Heart right ventricle (tissue), 16 donors: ENCODE data around the gene MACROH2A1. TPM values are rescaled to one million over a fixed set of nuclear protein-coding genes. Genes with fewer than 3 reads are reported as not detected.

Source experiments
- ATAC-seq, 8 donors: fragments of 200-7000 bp; cut with Tn5 transposase; one replicate each; pipeline ENCODE4 v1.9.1; 2020; ENCODE audit warnings: mild to moderate bottlenecking in 8 of 8, moderate library complexity in 8 of 8, moderate number of reproducible peaks in 1 of 8
- DNase-seq, 2 donors: peaks; one replicate each; pipeline ENCODE4 v3.0.0-alpha.2; 2020
- H3K27ac ChIP-seq, 10 donors: fragments of 200-600 bp; sonication (generic) in 2 of 10; one replicate each; pipeline versions ENCODE4 v1.5.0 to v1.8.0; 2020 to 2022; ENCODE audit warnings: mild to moderate bottlenecking in 3 of 10
- H3K27me3 ChIP-seq, 7 donors: fragments of 200-600 bp; one replicate each; pipeline ENCODE4 v1.8.0; 2021 to 2022; ENCODE audit warnings: mild to moderate bottlenecking in 2 of 7
- H3K36me3 ChIP-seq, 9 donors: fragments of 200-600 bp; sonication (generic) in 1 of 9; one replicate each; pipeline versions ENCODE4 v1.5.0 to v1.8.0; 2020 to 2022; ENCODE audit warnings: mild to moderate bottlenecking in 2 of 9
- H3K4me1 ChIP-seq, 9 donors: fragments of 200-600 bp; sonication (generic) in 1 of 9; one replicate each; pipeline versions ENCODE4 v1.5.0 to v1.8.0; 2020 to 2022; ENCODE audit warnings: mild to moderate bottlenecking in 4 of 9
- H3K4me3 ChIP-seq, 10 donors: fragments of 200-600 bp; sonication (generic) in 2 of 10; one replicate each; pipeline versions ENCODE4 v1.5.0 to v1.8.0; 2020 to 2022; ENCODE audit warnings: mild to moderate bottlenecking in 7 of 10, moderate library complexity in 2 of 10
- H3K9me3 ChIP-seq, 11 donors: fragments of 200-600 bp in 10 of 11; sonication (generic) in 2 of 11; one replicate each; pipeline versions ENCODE4 v1.5.0 to v1.8.0; 2013 to 2022; ENCODE audit warnings: mild to moderate bottlenecking in 2 of 11, control low read depth in 1 of 11, moderate library complexity in 1 of 11
- WGBS, 2 donors: extraction: QIAGEN DNeasy Blood & Tissue Kit; methylation state at CpG; one replicate each; pipeline ENCODE4 v1.1.7; 2013; ENCODE audit warnings: inconsistent platforms in 1 of 2; 5-methylcytosine and 5-hydroxymethylcytosine counted together
- intact Hi-C, 10 donors: fragments of 100-400 bp; cut with DNase I; formaldehyde crosslinking; loops; one replicate each; pipeline versions ENCODE4 v1.11.1 to v1.14.2; 2022
- polyA plus RNA-seq, 2 donors: library from polyadenylated mRNA; stranded (reverse); fragments of 200-250 nt; gene quantifications; one replicate each; pipeline ENCODE4 v1.2.3, GENCODE V29; 2013
- total RNA-seq, 10 donors: library from RNA; stranded (reverse); fragmentation: NEBNext Ultra II Directional in 3 of 10; extraction: Animal tissue kit (Norgen Biotek cat#: 25700) in 3 of 10; gene quantifications; one replicate each; pipeline versions ENCODE4 v1.2.1 to v1.2.4, GENCODE V29; 2021 to 2023
- TF ChIP-seq, protein P1 (sequence below), 9 donors: fragments of 200-600 bp; sonication (generic) in 2 of 9; IDR thresholded peaks; one replicate each; pipeline versions ENCODE4 v1.5.0 to v1.8.0; 2021 to 2022; ENCODE audit warnings: antibody characterized with exemption in 9 of 9, mild to moderate bottlenecking in 5 of 9, moderate library complexity in 1 of 9
- donor health status: Arrhythmogenic right ventricular cardiomyopathy.
- donor health status: ischemic (EF 13 %, LVEDD 7.1; RV severe dilation, severe dysfunction).
- donor health status: healthy with polysubstance abuse.
- donor health status: DM: no; HTN: yes; CAD: no.
- donor health status: DM: no; HTN: no; CAD: no.
- donor health status: ischemic (EF 25% LVEDD 6.9; RV normal size, moderate dysfunction).
- donor health status: ischemic (EF 25% LVEDD 5.7; RV mildly dilated, moderate dysfunction).
- donor health status: healthy.
- donor health status: DM: yes; HTN: yes; CAD: no.
- donor health status: Ischemic cardiomyopathy.
- donor health status: ischemic (EF 35%, LVEDD 5.7; RV mildly dilated, moderate dysfunction).
- donor health status: nonischemic (EF 11% LVEDD 7.7; RV severe dilation, severe dysfunction).
- donor health status: DM: yes; HTN: yes; CAD: no.
- donor health status: PGD.
- donor health status: ischemic (EF 29% LVEDD 5.4; RV normal size, mild dysfunction).
- donor health status: nonischemic (EF 23%, LVEDD 6.1; RV moderate dilation, normal function).

The MACROH2A1 gene
- total and polyA plus RNA-seq, 12 donors, result 80.0 to 152 (median 101) TPM

GRCh38 chr5:135326296-135327254 is 72.5 kb downstream of the MACROH2A1 start:
- no peak overlapping the region for H3K4me3 ChIP-seq
- ATAC-seq (peak in 1 of 8 donors; percentile 21), DNase-seq (no peak)
- no peaks in the 10 kb centered on the region for H3K27me3 ChIP-seq
- no peaks in the 10 kb centered on the region for H3K4me1 ChIP-seq
- WGBS, 2 donors, result 79 to 86% methylated on average over 48 of the region's 48 CpGs
- H3K27ac ChIP-seq, result no peak overlapping the region
- H3K36me3 ChIP-seq, result peaks cover 0 to 17% (median 0%) of the 10 kb centered on the region in 9 donors
- TF ChIP-seq, protein P1, sequence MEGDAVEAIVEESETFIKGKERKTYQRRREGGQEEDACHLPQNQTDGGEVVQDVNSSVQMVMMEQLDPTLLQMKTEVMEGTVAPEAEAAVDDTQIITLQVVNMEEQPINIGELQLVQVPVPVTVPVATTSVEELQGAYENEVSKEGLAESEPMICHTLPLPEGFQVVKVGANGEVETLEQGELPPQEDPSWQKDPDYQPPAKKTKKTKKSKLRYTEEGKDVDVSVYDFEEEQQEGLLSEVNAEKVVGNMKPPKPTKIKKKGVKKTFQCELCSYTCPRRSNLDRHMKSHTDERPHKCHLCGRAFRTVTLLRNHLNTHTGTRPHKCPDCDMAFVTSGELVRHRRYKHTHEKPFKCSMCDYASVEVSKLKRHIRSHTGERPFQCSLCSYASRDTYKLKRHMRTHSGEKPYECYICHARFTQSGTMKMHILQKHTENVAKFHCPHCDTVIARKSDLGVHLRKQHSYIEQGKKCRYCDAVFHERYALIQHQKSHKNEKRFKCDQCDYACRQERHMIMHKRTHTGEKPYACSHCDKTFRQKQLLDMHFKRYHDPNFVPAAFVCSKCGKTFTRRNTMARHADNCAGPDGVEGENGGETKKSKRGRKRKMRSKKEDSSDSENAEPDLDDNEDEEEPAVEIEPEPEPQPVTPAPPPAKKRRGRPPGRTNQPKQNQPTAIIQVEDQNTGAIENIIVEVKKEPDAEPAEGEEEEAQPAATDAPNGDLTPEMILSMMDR (IDR thresholded peaks at IDR 0.05), result no peak
- no peaks in the 10 kb centered on the region for H3K9me3 ChIP-seq
- intact Hi-C loops, result no loop called here

GRCh38 chr5:135324897-135325650 is 74.0 kb downstream of the MACROH2A1 start:
- intact Hi-C loops, result no loop called here
- DNase-seq, result no peak
- TF ChIP-seq, protein P1 (IDR thresholded peaks at IDR 0.05), result no peak

GRCh38 chr5:135324160-135324559 is 74.9 kb downstream of the MACROH2A1 start:
- 89 to 90% methylated on average over 8 of the region's 8 CpGs for WGBS, 2 donors

More at GRCh38 chr5:135324897-135325650, 74.0 kb downstream of the MACROH2A1 start:
- WGBS, 2 donors, result 88 to 92% methylated on average over 17 of the region's 17 CpGs
- no peak for ATAC-seq
- Histone ChIP-seq H3K9me3 (no peaks in the 10 kb centered on the region), H3K27ac (no peak overlapping the region), H3K36me3 (peaks cover 0 to 2% (median 0%) of the 10 kb centered on the region in 9 donors), H3K27me3 (no peaks in the 10 kb centered on the region), H3K4me3 (no peak overlapping the region), H3K4me1 (no peaks in the 10 kb centered on the region)

GRCh38 chr5:135323701-135324132 is 75.3 kb downstream of the MACROH2A1 start:
- Histone ChIP-seq H3K9me3 (no peaks in the 10 kb centered on the region), H3K4me3 (no peak overlapping the region), H3K27ac (no peak overlapping the region), H3K27me3 (no peaks in the 10 kb centered on the region), H3K4me1 (no peaks in the 10 kb centered on the region), H3K36me3 (no peaks in the 10 kb centered on the region)
- TF ChIP-seq, protein P1 (IDR thresholded peaks at IDR 0.05), result no peak
- DNase-seq, result no peak
- WGBS, 2 donors, result 91 to 93% methylated on average over 8 of the region's 8 CpGs
- intact Hi-C loops, result no loop called here
- no peak for ATAC-seq

More at GRCh38 chr5:135324160-135324559, 74.9 kb downstream of the MACROH2A1 start:
- TF ChIP-seq, protein P1 (IDR thresholded peaks at IDR 0.05), result no peak
- Histone ChIP-seq H3K9me3 (no peaks in the 10 kb centered on the region), H3K4me3 (no peak overlapping the region), H3K27ac (no peak overlapping the region), H3K27me3 (no peaks in the 10 kb centered on the region), H3K36me3 (no peaks in the 10 kb centered on the region), H3K4me1 (no peaks in the 10 kb centered on the region)
- DNase-seq, result no peak
- intact Hi-C loops, result no loop called here
- no peak for ATAC-seq
